IPS-15b (cell line): Measurements from ENCODE around the gene SPEM2.

Experiments
- H3K27me3 ChIP-seq: one replicate; pipeline ENCODE4 v1.6.1; 2013; ENCODE audit warnings: low read length; ENCODE audit not compliant: control insufficient read depth, insufficient read depth
- H3K36me3 ChIP-seq: one replicate; pipeline ENCODE4 v1.6.1; 2013; ENCODE audit warnings: low read length; ENCODE audit not compliant: control insufficient read depth, insufficient read depth
- H3K4me1 ChIP-seq: one replicate; pipeline ENCODE4 v1.6.1; 2013; ENCODE audit warnings: mild to moderate bottlenecking, low read length; ENCODE audit not compliant: control insufficient read depth, insufficient read depth
- H3K4me3 ChIP-seq: one replicate; pipeline ENCODE4 v1.5.1; 2013; ENCODE audit warnings: low read depth, low read length
- H3K9ac ChIP-seq: one replicate; pipeline ENCODE4 v1.6.1; 2013; ENCODE audit warnings: low read depth, mild to moderate bottlenecking, low read length
- H3K9me3 ChIP-seq: one replicate; pipeline ENCODE4 v1.6.1; 2013; ENCODE audit warnings: mild to moderate bottlenecking, low read length; ENCODE audit not compliant: control insufficient read depth, insufficient read depth

SPEM2 gene

DNA sequence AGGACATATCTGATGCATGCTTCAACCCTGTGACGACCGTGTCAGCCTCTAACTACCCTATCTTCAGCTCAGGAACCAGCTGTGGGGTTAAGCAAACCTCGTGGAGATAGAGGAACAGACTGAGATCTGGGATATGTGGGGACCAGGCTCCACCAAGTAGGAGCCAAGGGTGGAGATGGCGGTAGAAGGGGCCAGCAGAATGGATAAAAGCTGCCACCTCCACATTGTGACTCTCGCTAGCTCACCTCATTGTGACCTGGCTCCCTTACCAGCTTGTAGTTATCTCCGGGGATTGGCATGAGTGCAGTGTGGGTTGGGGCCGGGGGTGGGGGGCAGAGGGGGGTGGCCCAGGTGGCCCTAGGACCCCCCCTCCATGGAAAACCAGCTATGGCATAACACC lies at the start of gene SPEM2:
Gene SPEM2, plus strand, starts transcription at position 301 of the 400 bp plus-strand sequence. Its CDS starts 73 bp downstream, at position 374.
- Histone ChIP-seq H3K9ac (no peak within 1 kb of the TSS), H3K36me3 (no peaks in the 10 kb centered on the region), H3K27me3 (no peaks in the 10 kb centered on the region), H3K9me3 (no peaks in the 10 kb centered on the region), H3K4me1 (no peaks in the 10 kb centered on the region), H3K4me3 (no peak within 1 kb of the TSS)

DNA sequence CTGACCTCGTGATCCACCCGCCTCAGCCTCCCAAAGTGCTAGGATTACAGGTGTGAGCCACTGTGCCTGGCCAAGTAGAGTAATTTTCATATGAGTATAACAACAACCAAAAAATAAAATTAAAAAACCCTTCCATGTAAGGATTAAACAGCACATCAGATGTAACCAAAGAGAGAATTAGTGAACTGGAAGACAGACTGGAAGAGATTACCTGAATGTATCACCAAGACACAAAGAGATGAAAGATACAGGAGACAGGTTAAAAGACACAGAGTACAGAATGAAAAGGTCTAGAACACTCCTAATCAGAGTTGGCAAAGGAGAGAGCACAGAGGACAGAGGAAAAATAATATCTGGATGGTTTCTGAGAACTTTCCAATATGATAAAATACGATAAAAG lies 46.3 kb upstream of the SPEM2 start:
- Histone ChIP-seq H3K36me3 (no peaks in the 10 kb centered on the region), H3K4me3 (no peak overlapping the region), H3K9me3 (no peaks in the 10 kb centered on the region), H3K4me1 (peaks cover 9% of the 10 kb centered on the region), H3K27me3 (peaks cover 35% of the 10 kb centered on the region), H3K9ac (no peak overlapping the region)

GRCh38 chr17:7380321-7380720 lies 45.1 kb upstream of the SPEM2 start:
- Histone ChIP-seq H3K9ac (no peak overlapping the region), H3K4me3 (peak overlapping the region; percentile 50), H3K4me1 (peaks cover 9% of the 10 kb centered on the region), H3K36me3 (no peaks in the 10 kb centered on the region), H3K9me3 (no peaks in the 10 kb centered on the region), H3K27me3 (peaks cover 35% of the 10 kb centered on the region)

- no peaks in the 10 kb centered on the region for H3K36me3 ChIP-seq
- H3K9me3 ChIP-seq: no peaks in the 10 kb centered on the region
- peaks cover 35% of the 10 kb centered on the region for H3K27me3 ChIP-seq
- peaks cover 9% of the 10 kb centered on the region for H3K4me1 ChIP-seq
- H3K9ac ChIP-seq: no peak within 1 kb of the TSS
- peak within 1 kb of the TSS; percentile 50 for H3K4me3 ChIP-seq
These were observed 44.3 kb upstream of the SPEM2 start, which contains the start of gene TNK1 for GRCh38 chr17:7380855-7381683. TSS of gene TNK1 (plus strand) at chr17:7381089. CDS start at chr17:7382927, 1,838 bp downstream.

GRCh38 chr17:7382901-7383300 lies 42.5 kb upstream of the SPEM2 start:
- H3K9ac ChIP-seq: no peak overlapping the region
- H3K9me3 ChIP-seq: no peaks in the 10 kb centered on the region
- H3K27me3 ChIP-seq: peaks cover 35% of the 10 kb centered on the region

DNA sequence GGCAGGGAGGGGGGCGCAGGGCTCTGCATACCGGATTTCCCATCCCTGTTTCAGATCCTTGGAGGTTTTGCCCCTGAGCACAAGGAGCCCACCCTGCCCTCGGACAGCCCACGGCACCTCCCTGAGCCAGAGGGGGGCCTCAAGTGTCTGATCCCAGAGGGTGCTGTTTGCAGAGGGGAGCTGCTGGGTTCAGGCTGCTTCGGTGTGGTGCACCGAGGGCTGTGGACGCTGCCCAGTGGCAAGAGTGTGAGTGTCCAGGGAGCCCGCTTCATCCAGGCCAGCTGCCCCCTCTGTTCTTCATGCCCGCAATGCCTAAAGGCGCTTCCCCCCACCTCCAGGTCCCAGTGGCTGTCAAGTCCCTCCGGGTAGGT lies 42.1 kb upstream of the SPEM2 start:
- Histone ChIP-seq H3K27me3 (peaks cover 35% of the 10 kb centered on the region), H3K4me1 (peaks cover 9% of the 10 kb centered on the region), H3K4me3 (peak overlapping the region; percentile 76), H3K9me3 (no peaks in the 10 kb centered on the region), H3K9ac (no peak overlapping the region), H3K36me3 (no peaks in the 10 kb centered on the region)

More at GRCh38 chr17:7382901-7383300, 42.5 kb upstream of the SPEM2 start:
- Histone ChIP-seq H3K4me1 (peaks cover 9% of the 10 kb centered on the region), H3K4me3 (no peak overlapping the region), H3K36me3 (no peaks in the 10 kb centered on the region)

- H3K9me3 ChIP-seq: no peaks in the 10 kb centered on the region
- H3K27me3 ChIP-seq: peaks cover 35% of the 10 kb centered on the region
- H3K36me3 ChIP-seq: peaks cover under 1% of the 10 kb centered on the region
- H3K9ac ChIP-seq: no peak overlapping the region
- peaks cover 9% of the 10 kb centered on the region for H3K4me1 ChIP-seq
- peak overlapping the region; percentile 76 for H3K4me3 ChIP-seq
These were observed 41.5 kb upstream of the SPEM2 start for GRCh38 chr17:7383742-7384488.

GRCh38 chr17:7384489-7385081 lies 40.8 kb upstream of the SPEM2 start:
- peaks cover 9% of the 10 kb centered on the region for H3K4me1 ChIP-seq
- no peaks in the 10 kb centered on the region for H3K9me3 ChIP-seq
- peaks cover 4% of the 10 kb centered on the region for H3K36me3 ChIP-seq
- H3K9ac ChIP-seq: no peak overlapping the region
- H3K4me3 ChIP-seq: peak overlapping the region; percentile 76
- peaks cover 33% of the 10 kb centered on the region for H3K27me3 ChIP-seq

DNA sequence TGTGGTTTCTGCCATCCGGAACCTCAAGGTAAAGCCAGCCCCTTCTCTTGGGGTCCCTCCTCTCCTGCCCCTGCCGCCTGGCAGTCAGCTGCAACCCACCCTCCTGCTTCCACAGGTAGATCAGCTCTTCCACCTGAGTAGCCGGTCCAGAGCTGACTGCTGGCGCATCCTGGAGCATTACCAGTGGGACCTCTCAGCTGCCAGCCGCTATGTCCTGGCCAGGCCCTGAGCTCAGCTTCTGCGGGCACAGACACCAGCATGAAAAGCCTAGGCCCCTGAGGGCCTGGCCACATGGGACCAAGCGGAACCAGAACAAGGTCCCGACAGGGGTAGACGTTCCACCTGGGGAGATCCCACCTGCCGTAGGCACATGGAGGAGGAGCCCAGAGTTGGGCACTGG lies 36.6 kb upstream of the SPEM2 start:
- Histone ChIP-seq H3K4me3 (no peak overlapping the region), H3K9ac (no peak overlapping the region), H3K27me3 (no peaks in the 10 kb centered on the region), H3K36me3 (peaks cover 17% of the 10 kb centered on the region), H3K9me3 (no peaks in the 10 kb centered on the region), H3K4me1 (no peaks in the 10 kb centered on the region)

- H3K9me3 ChIP-seq: no peaks in the 10 kb centered on the region
- peaks cover 17% of the 10 kb centered on the region for H3K36me3 ChIP-seq
- no peaks in the 10 kb centered on the region for H3K27me3 ChIP-seq
- no peak overlapping the region for H3K4me3 ChIP-seq
- H3K4me1 ChIP-seq: no peaks in the 10 kb centered on the region
- no peak overlapping the region for H3K9ac ChIP-seq
These were observed 35.2 kb upstream of the SPEM2 start for GRCh38 chr17:7389924-7390910.

DNA sequence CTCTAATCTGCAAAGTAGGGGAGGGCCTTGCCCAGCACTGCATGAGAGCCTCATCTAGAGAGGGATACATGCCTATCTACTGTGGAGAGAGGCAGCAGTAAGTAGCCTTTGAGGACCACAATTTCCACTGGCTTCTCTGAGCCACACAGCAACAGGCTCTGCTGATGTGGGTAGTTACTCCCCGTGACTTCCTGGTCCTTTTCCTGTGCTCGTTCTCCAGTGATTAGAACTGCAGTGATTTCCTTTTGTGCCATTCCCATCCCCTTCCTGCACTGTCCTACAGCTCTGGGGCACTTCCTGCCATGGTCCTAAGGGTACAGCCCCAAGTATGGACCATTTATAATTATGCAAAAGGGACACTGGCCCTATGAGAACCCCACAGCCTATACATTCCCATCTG lies 34.1 kb upstream of the SPEM2 start:
- no peaks in the 10 kb centered on the region for H3K9me3 ChIP-seq
- H3K4me1 ChIP-seq: no peaks in the 10 kb centered on the region
- H3K4me3 ChIP-seq: no peak overlapping the region
- H3K27me3 ChIP-seq: peaks cover 2% of the 10 kb centered on the region
- H3K9ac ChIP-seq: no peak overlapping the region
- H3K36me3 ChIP-seq: peaks cover 17% of the 10 kb centered on the region
